CD4-positive, alpha-beta memory T cell (primary cell): ENCODE measurements around the gene ELP5. TPM values are rescaled to one million over a fixed set of nuclear protein-coding genes. Genes with fewer than 3 reads are reported as not detected.
A peak's percentile ranks its signal among the peaks of the same experiment; 100 is the strongest.

Experiments
- CTCF ChIA-PET: fragments of 350-600 bp; sonication (Branson Sonifier 250); formaldehyde crosslinking; loops from one replicate; lab custom pipeline; 2021; ENCODE audit warnings: inconsistent platforms; ENCODE audit not compliant: partially characterized antibody; lab: Charles Lee
- POLR2A ChIA-PET: fragments of 350-600 bp; sonication (Branson Sonifier 250); formaldehyde crosslinking; loops from one replicate; lab custom pipeline; 2021; ENCODE audit not compliant: partially characterized antibody; lab: Charles Lee
- DNase-seq, 5 donors: peaks; one replicate each; pipeline versions ENCODE4 v3.0.0 to v3.0.0-alpha.2; 2020 to 2022; ENCODE audit warnings: mixed read lengths in 1 of 5
- H3K27ac ChIP-seq: one replicate; pipeline ENCODE4 v1.7.0; 2013; ENCODE audit warnings: low read depth, low read length
- H3K27me3 ChIP-seq: 2 replicates; pipeline ENCODE4 v1.7.0; 2013; ENCODE audit warnings: mild to moderate bottlenecking, low read length, moderate library complexity; ENCODE audit not compliant: insufficient read depth
- H3K36me3 ChIP-seq: 2 replicates; pipeline ENCODE4 v1.7.0; 2013; ENCODE audit warnings: mild to moderate bottlenecking, low read length, moderate library complexity; ENCODE audit not compliant: insufficient read depth
- H3K4me1 ChIP-seq: 2 replicates; pipeline ENCODE4 v1.7.0; 2013; ENCODE audit warnings: mild to moderate bottlenecking, low read length, moderate library complexity; ENCODE audit not compliant: insufficient read depth
- H3K4me3 ChIP-seq, 2 donors: one replicate each; pipeline ENCODE4 v1.7.0; 2013; ENCODE audit warnings: low read length in 2 of 2, mild to moderate bottlenecking in 1 of 2
- H3K9me3 ChIP-seq, 2 donors: one replicate each; pipeline ENCODE4 v1.7.0; 2013; ENCODE audit warnings: low read length in 2 of 2, control low read depth in 1 of 2; ENCODE audit not compliant: control insufficient read depth in 1 of 2
- H3K27ac Mint-ChIP-seq, 7 donors: one replicate each; pipeline ENCODE4 v1.8.0; 2020 to 2021; ENCODE audit warnings: mixed read lengths in 7 of 7, mild to moderate bottlenecking in 6 of 7, inconsistent platforms in 3 of 7, moderate library complexity in 3 of 7
- H3K27me3 Mint-ChIP-seq, 2 donors: one replicate each; pipeline ENCODE4 v1.8.0; 2020 to 2021; ENCODE audit warnings: mixed read lengths in 2 of 2
- H3K36me3 Mint-ChIP-seq, 2 donors: one replicate each; pipeline ENCODE4 v1.8.0; 2020 to 2021; ENCODE audit warnings: mixed read lengths in 2 of 2, inconsistent platforms in 1 of 2, mild to moderate bottlenecking in 1 of 2
- H3K4me1 Mint-ChIP-seq, 4 donors: one replicate each; pipeline ENCODE4 v1.8.0; 2020 to 2021; ENCODE audit warnings: mixed read lengths in 4 of 4, mild to moderate bottlenecking in 1 of 4
- H3K4me3 Mint-ChIP-seq, 8 donors: one replicate each; pipeline ENCODE4 v1.8.0; 2020 to 2021; ENCODE audit warnings: mixed read lengths in 8 of 8, mild to moderate bottlenecking in 7 of 8, moderate library complexity in 6 of 8, inconsistent platforms in 3 of 8
- H3K9me3 Mint-ChIP-seq, 8 donors: one replicate each; pipeline ENCODE4 v1.8.0; 2020 to 2021; ENCODE audit warnings: mixed read lengths in 8 of 8, mild to moderate bottlenecking in 5 of 8, inconsistent platforms in 3 of 8, moderate library complexity in 1 of 8
- intact Hi-C: fragments of 100-400 bp; cut with micrococcal nuclease; formaldehyde crosslinking; loops from one replicate; pipeline ENCODE4 v1.15.1; 2023
- polyA plus RNA-seq, 2 donors: library from polyadenylated mRNA; unstranded; fragments of 300-500 nt; fragmentation: Illumina TruSeq; gene quantifications; one replicate each; pipeline ENCODE4 v1.2.3, GENCODE V29; 2021
- total RNA-seq, 2 experiments: library from RNA; stranded (reverse); gene quantifications; one replicate each; pipeline ENCODE4 v1.2.3, GENCODE V29; 2021

Gene ELP5
- total and polyA plus RNA-seq, 4 experiments from 2014 or later, result 29.8 to 71.3 (median 49.4) TPM

- Mint-ChIP-seq H3K36me3 (peaks cover 18 to 64% of the 10 kb centered on the region in 2 donors), H3K27me3 (no peaks in the 10 kb centered on the region)
- POLR2A ChIA-PET, result interaction anchor here (15.3 kb wide), 1 partner anchor 10 kb away, joined by 435 read pairs; the partner anchor contains the start of genes DVL2, GABARAP and PHF23
Observed at GRCh38 chr17:7225711-7226331, 26.2 kb upstream of the ELP5 start.

DNA sequence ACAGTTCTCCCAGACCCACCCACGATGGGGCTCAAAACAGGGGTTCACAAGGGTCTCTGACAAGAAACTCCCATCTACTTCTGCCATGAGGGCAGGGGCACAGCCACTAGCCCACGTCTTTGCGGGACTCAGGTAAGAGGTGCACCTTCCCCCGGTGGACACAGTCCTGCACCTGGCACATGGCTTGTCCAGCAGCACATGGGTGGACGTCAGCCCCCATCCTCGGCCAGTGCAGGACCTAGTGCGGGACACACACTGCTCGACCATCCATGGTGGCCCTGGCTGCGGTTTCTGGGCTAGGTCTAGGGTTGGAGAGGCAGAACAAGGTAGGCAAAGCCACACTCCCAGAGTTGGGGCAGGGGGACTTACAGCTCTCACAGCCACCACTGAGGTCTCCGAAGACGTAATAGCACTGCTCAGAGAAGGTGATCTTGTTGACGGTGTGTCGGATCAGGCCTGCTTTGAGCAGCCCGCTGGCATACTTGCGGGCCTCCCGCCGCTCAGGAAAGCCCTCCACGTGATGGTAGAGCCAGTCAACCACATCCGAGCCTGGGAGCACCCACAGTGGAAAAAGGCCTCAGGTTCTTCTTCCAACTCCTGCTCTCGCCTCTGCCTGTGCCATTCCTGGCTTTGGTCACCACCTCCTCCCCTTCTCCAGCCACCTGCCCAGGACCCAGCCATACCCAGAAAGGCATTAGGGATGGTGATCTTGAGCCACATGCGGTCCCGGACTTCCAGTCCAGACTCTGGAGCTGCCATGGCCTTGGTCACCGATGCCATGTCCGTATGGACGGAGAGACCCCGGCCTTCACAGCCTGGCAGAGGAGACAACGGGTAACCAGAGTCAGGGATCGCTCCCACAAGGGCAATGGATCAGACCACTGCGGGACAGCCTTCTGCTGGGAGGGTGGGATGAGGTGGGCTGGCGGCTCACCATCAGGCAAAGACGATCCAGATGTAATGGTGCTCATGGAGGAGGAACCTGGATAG lies 25.0 kb upstream of the ELP5 start:
- H3K27ac ChIP-seq, result no peak overlapping the region
- H3K4me3 Mint-ChIP-seq, result no peak overlapping the region
- H3K4me3 ChIP-seq, result no peak overlapping the region
- H3K27me3 Mint-ChIP-seq, result no peaks in the 10 kb centered on the region
- POLR2A ChIA-PET, result interaction anchor here (15.3 to 17.6 kb wide), 2 partner anchors 6 to 9 kb away, joined by 435 read pairs; partner anchors contain the start of genes ACADVL, DLG4, DVL2 and GABARAP
- intact Hi-C loops, result no loop called here
- peaks cover 20 to 63% of the 10 kb centered on the region in 2 donors for H3K36me3 Mint-ChIP-seq
- no peak overlapping the region for H3K27ac Mint-ChIP-seq
- no peaks in the 10 kb centered on the region for H3K9me3 ChIP-seq
- H3K4me1 ChIP-seq, result peaks cover 3% of the 10 kb centered on the region
- CTCF ChIA-PET, result no interaction called here
- no peaks in the 10 kb centered on the region for H3K27me3 ChIP-seq
- DNase-seq, result no peak
- H3K36me3 ChIP-seq, result peaks cover 56% of the 10 kb centered on the region
- no peaks in the 10 kb centered on the region for H3K9me3 Mint-ChIP-seq
- peaks cover 3 to 13% (median 7%) of the 10 kb centered on the region in 4 donors for H3K4me1 Mint-ChIP-seq

More at GRCh38 chr17:7225711-7226331, 26.2 kb upstream of the ELP5 start:
- Mint-ChIP-seq H3K9me3 (no peaks in the 10 kb centered on the region), H3K27ac (peak overlapping the region in 1 of 7 donors; percentile 38), H3K4me3 (no peak overlapping the region), H3K4me1 (peaks cover 8 to 14% (median 12%) of the 10 kb centered on the region in 4 donors)
- H3K4me3 ChIP-seq, result no peak overlapping the region
- H3K27me3 ChIP-seq, result no peaks in the 10 kb centered on the region
- DNase-seq, result peak in 1 of 5 donors; percentile 36
- H3K36me3 ChIP-seq, result peaks cover 58% of the 10 kb centered on the region
- peaks cover 6% of the 10 kb centered on the region for H3K4me1 ChIP-seq
- CTCF ChIA-PET, result no interaction called here
- H3K27ac ChIP-seq, result no peak overlapping the region
- intact Hi-C loops, result no loop called here
- no peaks in the 10 kb centered on the region for H3K9me3 ChIP-seq

DNA sequence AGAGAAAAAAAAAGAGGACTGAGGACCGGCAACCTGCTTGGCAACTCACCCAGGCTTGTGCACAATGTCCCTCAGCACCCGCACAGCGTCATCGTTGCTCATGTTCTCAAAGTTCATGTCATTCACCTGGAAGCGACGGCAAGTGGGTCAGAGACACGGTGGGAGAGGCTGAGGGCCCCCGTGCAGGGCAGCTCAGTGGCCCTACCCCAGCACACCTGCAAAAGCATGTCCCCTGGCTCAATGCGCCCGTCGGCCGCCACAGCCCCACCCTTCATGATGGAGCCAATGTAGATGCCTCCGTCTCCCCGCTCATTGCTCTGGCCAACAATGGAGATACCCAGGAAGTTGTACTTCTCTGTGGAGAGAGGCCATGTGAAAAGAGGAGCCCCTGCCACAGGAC lies 23.1 kb upstream of the ELP5 start:
- CTCF ChIA-PET, result interaction anchor here (0.7 kb wide), 1 partner anchor 31 kb away, joined by 3 read pairs; no protein-coding TSS in a partner anchor
- Mint-ChIP-seq H3K36me3 (peaks cover 15 to 55% of the 10 kb centered on the region in 2 donors), H3K27me3 (no peaks in the 10 kb centered on the region), H3K27ac (no peak overlapping the region), H3K9me3 (no peaks in the 10 kb centered on the region), H3K4me3 (no peak overlapping the region), H3K4me1 (peaks cover 18 to 31% (median 21%) of the 10 kb centered on the region in 4 donors)
- intact Hi-C loops, result no loop called here
- Histone ChIP-seq H3K36me3 (peaks cover 38% of the 10 kb centered on the region), H3K4me3 (no peak overlapping the region), H3K9me3 (no peaks in the 10 kb centered on the region), H3K27ac (no peak overlapping the region), H3K27me3 (no peaks in the 10 kb centered on the region), H3K4me1 (peaks cover 22% of the 10 kb centered on the region)
- no peak for DNase-seq
- POLR2A ChIA-PET, result interaction anchor here (17.6 kb wide), 1 partner anchor 8 kb away, joined by 435 read pairs; the partner anchor contains the start of genes ACADVL and DLG4

DNA sequence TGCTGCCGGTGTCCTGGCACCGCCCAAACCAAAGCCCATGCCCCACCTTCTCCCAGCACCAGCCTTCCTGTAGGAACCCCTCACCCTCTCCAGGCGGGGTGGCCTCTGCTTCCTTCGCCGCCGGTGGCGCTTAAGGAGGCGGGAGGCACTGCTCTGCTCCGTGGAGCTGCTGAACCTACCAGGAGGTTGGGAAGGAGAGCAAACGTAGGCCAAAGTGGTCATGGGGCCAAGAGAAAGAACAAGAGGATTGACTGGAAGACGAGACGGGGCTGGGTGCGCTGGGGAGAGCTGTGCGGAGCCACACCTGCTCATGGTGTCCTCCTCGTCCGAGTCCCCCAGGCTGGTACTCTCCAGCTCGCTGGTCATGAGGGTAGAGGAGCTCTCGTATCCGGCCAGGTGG lies 22.5 kb upstream of the ELP5 start:
- intact Hi-C loops, result no loop called here
- Histone ChIP-seq H3K4me3 (no peak overlapping the region), H3K27ac (no peak overlapping the region), H3K4me1 (peaks cover 23% of the 10 kb centered on the region), H3K9me3 (no peaks in the 10 kb centered on the region), H3K27me3 (no peaks in the 10 kb centered on the region), H3K36me3 (peaks cover 35% of the 10 kb centered on the region)
- Mint-ChIP-seq H3K9me3 (no peaks in the 10 kb centered on the region), H3K4me3 (no peak overlapping the region), H3K4me1 (peaks cover 18 to 35% (median 24%) of the 10 kb centered on the region in 4 donors), H3K27ac (no peak overlapping the region), H3K36me3 (peaks cover 14 to 52% of the 10 kb centered on the region in 2 donors), H3K27me3 (no peaks in the 10 kb centered on the region)
- ChIA-PET CTCF (interaction anchor here (6.0 kb wide), 1 partner anchor 9 kb away, joined by 48 read pairs; the partner anchor contains the start of genes ACADVL and DLG4), POLR2A (interaction anchor here (1.1 to 17.6 kb wide), 3 partner anchors 9 to 10 kb away, joined by 3 to 435 read pairs (median 5); partner anchors contain the start of genes ACADVL, DLG4 and PHF23)
- DNase-seq, result no peak

- H3K4me1 Mint-ChIP-seq, result peaks cover 32 to 56% (median 41%) of the 10 kb centered on the region in 4 donors
- Histone ChIP-seq H3K4me3 (no peak overlapping the region), H3K4me1 (peaks cover 49% of the 10 kb centered on the region), H3K27me3 (no peaks in the 10 kb centered on the region), H3K27ac (no peak overlapping the region), H3K9me3 (no peaks in the 10 kb centered on the region), H3K36me3 (peaks cover 40% of the 10 kb centered on the region)
- peak overlapping the region in 4 of 7 donors; percentile 2 to 46 (median 10) for H3K27ac Mint-ChIP-seq
- POLR2A ChIA-PET, result interaction anchor here (17.6 kb wide), 1 partner anchor 11 kb away, joined by 435 read pairs; the partner anchor contains the start of genes ACADVL and DLG4
- DNase-seq, result no peak
- no peaks in the 10 kb centered on the region for H3K27me3 Mint-ChIP-seq
- H3K36me3 Mint-ChIP-seq, result peaks cover 24 to 52% of the 10 kb centered on the region in 2 donors
- intact Hi-C loops, result loop anchor here (10.0 kb wide), 1 partner anchor 613 kb away; no protein-coding TSS in a partner anchor
- peak overlapping the region in 7 of 8 donors; percentile 3 to 46 (median 32) for H3K4me3 Mint-ChIP-seq
- no peaks in the 10 kb centered on the region for H3K9me3 Mint-ChIP-seq
- CTCF ChIA-PET, result interaction anchor here (6.0 kb wide), 1 partner anchor 12 kb away, joined by 48 read pairs; the partner anchor contains the start of genes ACADVL and DLG4
Observed at GRCh38 chr17:7232114-7232513, 19.9 kb upstream of the ELP5 start.

GRCh38 chr17:7233701-7234082 lies 18.3 kb upstream of the ELP5 start:
- POLR2A ChIA-PET, result interaction anchor here (0.5 to 17.6 kb wide), 17 partner anchors 9 to 454 kb away, joined by 3 to 435 read pairs (median 4); partner anchors contain the start of genes ACADVL, ACAP1, ATP1B2 and CTDNEP1
- Histone ChIP-seq H3K36me3 (peaks cover 32% of the 10 kb centered on the region), H3K27ac (peak overlapping the region; percentile 87), H3K27me3 (no peaks in the 10 kb centered on the region), H3K4me1 (peaks cover 54% of the 10 kb centered on the region), H3K4me3 (peak overlapping the region; percentile 48 to 98), H3K9me3 (no peaks in the 10 kb centered on the region)
- no peaks in the 10 kb centered on the region for H3K9me3 Mint-ChIP-seq
- peaks cover 34 to 60% (median 47%) of the 10 kb centered on the region in 4 donors for H3K4me1 Mint-ChIP-seq
- peak overlapping the region; percentile 89 to 97 (median 93) for H3K4me3 Mint-ChIP-seq
- no peaks in the 10 kb centered on the region for H3K27me3 Mint-ChIP-seq
- H3K27ac Mint-ChIP-seq, result peak overlapping the region; percentile 87 to 98 (median 96)
- DNase-seq, result no peak
- intact Hi-C loops, result loop anchor here (1.0 to 10.0 kb wide), 2 partner anchors 14 to 611 kb away; partner anchors contain the start of genes ACADVL and DLG4
- peaks cover 21 to 52% of the 10 kb centered on the region in 2 donors for H3K36me3 Mint-ChIP-seq
- CTCF ChIA-PET, result interaction anchor here (1.0 to 6.0 kb wide), 2 partner anchors 13 to 20 kb away, joined by 3 to 48 read pairs; partner anchors contain the start of genes ACADVL and DLG4
